HG03575 (cell line): ENCODE data around the gene EYS.
"Not testable (repeated sequence)": the region's sequence is repeated elsewhere in the genome, so short reads cannot be mapped to it uniquely, and the experiment has no call there.

Source experiments
- ATAC-seq: cut with Tn5 transposase; IDR thresholded peaks from one replicate; pipeline ENCODE4 v1.9.1; 2021; ENCODE audit not compliant: unreplicated experiment, insufficient number of reproducible peaks, low FRiP score; ENCODE audit errors: extremely low read depth

Gene EYS

GRCh38 chr6:63759605-63760105 is 1947.4 kb downstream of the EYS start:
- ATAC-seq: no peak

- no peak for ATAC-seq
Measured at GRCh38 chr6:63757826-63758225, 1949.2 kb downstream of the EYS start.

- ATAC-seq: not testable (repeated sequence)
Measured at GRCh38 chr6:63757275-63757674, 1949.8 kb downstream of the EYS start.

GRCh38 chr6:63750400-63750799 is 1956.6 kb downstream of the EYS start:
- ATAC-seq: no peak

GRCh38 chr6:63745784-63746183 is 1961.2 kb downstream of the EYS start:
- ATAC-seq: no peak

GRCh38 chr6:63744810-63745209 is 1962.2 kb downstream of the EYS start:
- ATAC-seq: no peak

GRCh38 chr6:63743691-63744090 is 1963.3 kb downstream of the EYS start:
- no peak for ATAC-seq

- ATAC-seq: no peak
Measured at GRCh38 chr6:63742060-63742459, 1965.0 kb downstream of the EYS start.

GRCh38 chr6:63740709-63741108 is 1966.3 kb downstream of the EYS start:
- ATAC-seq: no peak

GRCh38 chr6:63739094-63739687 is 1967.8 kb downstream of the EYS start:
- ATAC-seq: no peak

- not testable (repeated sequence) for ATAC-seq
Measured at GRCh38 chr6:63738190-63738589, 1968.8 kb downstream of the EYS start.

- ATAC-seq: no peak
Measured at GRCh38 chr6:63734923-63735322, 1972.1 kb downstream of the EYS start.

- no peak for ATAC-seq
Measured at GRCh38 chr6:63732336-63732735, 1974.7 kb downstream of the EYS start.

- ATAC-seq: no peak
Measured at GRCh38 chr6:63731930-63732329, 1975.1 kb downstream of the EYS start.

- no peak for ATAC-seq
Measured at GRCh38 chr6:63730311-63730710, 1976.7 kb downstream of the EYS start.

- no peak for ATAC-seq
Measured at GRCh38 chr6:63724721-63725120, 1982.3 kb downstream of the EYS start.

GRCh38 chr6:63721181-63721580 is 1985.8 kb downstream of the EYS start:
- no peak for ATAC-seq

- ATAC-seq: no peak
Measured at GRCh38 chr6:63716169-63716568, 1990.9 kb downstream of the EYS start.

- no peak for ATAC-seq
Measured at GRCh38 chr6:63714091-63714490, 1992.9 kb downstream of the EYS start.

GRCh38 chr6:63713332-63713731 is 1993.7 kb downstream of the EYS start:
- no peak for ATAC-seq

- no peak for ATAC-seq
Measured at GRCh38 chr6:63709148-63709547, 1997.9 kb downstream of the EYS start.
